ENCODE data around the gene CCDC157.

GRCh38 chr22:30375312-30375849 lies 18.6 kb downstream of the CCDC157 start:
- TF ChIP-seq POLR2A (IDR thresholded peaks at IDR 0.05) (no peak), CTCF (IDR thresholded peaks at IDR 0.05 in 4 of 5, conservative IDR thresholded peaks at IDR 0.05 in 1 of 5) (no peak)

Measured in gastrocnemius medialis (tissue), 4 donors.